NCI-H1930 (cell line): Measurements from ENCODE around the gene KCNIP3.

Experiments
- DNase-seq, 2 experiments: peaks; one replicate each; lab custom pipeline; 2025; lab: John Stamatoyannopoulos, UW

The KCNIP3 gene

DNA sequence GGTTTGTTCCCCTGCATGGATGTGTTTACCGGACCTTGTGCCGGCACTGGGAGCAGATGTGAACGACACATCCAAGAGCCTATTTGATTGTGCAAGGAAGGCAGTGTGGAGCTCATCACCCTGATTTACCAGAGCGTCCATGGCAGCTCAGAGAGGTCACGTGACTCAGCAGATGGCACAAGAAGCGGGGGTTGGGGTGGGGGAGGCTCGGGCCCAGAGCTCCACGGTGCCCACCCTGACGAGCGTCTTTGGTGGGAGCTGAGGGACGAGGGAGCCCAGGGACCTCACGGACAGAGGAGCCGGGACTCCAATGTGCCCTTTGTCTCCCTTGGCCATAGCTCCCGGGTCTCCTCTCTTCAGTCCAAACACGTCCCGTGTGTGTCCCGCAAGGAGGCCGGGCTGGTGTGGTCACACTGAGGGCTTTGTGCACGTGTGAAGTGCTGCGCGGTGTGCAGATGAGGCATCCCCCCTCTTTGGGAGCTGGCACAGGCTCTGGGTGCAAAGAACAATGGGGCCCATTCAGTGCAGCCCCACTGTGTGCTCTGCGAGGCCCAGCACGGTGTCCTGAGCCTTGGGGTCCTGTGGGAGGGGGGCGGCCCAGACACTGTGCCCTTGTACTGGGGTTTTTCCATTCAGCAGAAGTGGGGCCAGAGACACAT lies 15.5 kb downstream of the KCNIP3 start:
- DNase-seq = no peak

- DNase-seq = no peak
Measured at GRCh38 chr2:95313296-95314131, 16.4 kb downstream of the KCNIP3 start.

DNA sequence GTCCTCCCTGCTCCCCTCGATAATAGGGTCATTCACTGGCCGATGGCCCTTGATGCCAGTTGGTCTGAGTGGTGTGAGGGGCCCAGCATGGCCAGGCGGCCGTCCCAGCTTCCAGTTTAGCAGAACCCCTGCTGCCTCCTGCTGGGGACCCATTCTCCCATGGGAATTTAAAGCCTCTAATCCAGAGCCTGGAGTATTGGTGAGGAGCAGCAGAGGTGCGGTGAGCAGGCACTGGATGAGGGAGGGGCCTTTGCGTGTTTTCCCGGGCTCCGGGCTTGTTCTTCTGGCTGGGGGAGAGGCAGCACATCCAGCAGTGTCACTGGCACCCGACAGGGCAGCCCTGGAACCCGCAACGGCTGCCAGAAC lies 17.4 kb downstream of the KCNIP3 start:
- DNase-seq = no peak

- no peak for DNase-seq
Measured at GRCh38 chr2:95314964-95315611, 17.9 kb downstream of the KCNIP3 start.

DNA sequence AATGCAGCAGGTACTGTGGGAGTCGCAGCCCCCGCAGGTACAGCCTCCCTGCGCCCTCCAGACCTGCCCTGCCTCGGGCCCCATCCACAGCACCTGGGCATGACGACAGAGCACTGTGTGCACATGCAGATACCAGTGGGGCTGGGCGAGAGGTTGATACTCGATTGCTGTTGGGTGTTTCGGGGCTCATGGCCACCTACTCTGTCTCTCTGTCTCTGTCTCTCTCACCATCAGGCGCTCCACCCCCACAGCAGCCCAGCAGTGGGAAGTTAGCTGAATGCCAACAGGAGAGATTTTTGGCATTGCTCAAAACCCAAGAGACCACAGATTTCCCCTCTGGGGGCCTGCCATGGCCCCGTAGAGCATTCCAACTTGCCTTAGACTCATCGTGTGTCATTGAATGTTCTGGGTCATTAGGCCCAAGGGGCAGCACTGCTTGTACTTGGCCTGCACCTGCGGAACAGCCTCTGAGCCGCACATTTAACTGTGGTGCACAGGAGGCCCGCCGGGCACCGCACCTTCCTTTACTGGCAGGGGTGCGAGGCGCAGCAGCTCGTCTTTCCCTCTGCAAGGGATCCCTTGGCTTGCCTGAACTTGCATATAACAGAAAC lies 18.8 kb downstream of the KCNIP3 start:
- no peak for DNase-seq

- DNase-seq = no peak
Measured at GRCh38 chr2:95316466-95317122, 19.4 kb downstream of the KCNIP3 start.

GRCh38 chr2:95317123-95317500 lies 20.0 kb downstream of the KCNIP3 start:
- no peak for DNase-seq

GRCh38 chr2:95317665-95318425 lies 20.7 kb downstream of the KCNIP3 start:
- no peak for DNase-seq

- DNase-seq = no peak
Measured at GRCh38 chr2:95318431-95319220, 21.5 kb downstream of the KCNIP3 start.

- no peak for DNase-seq
Measured at GRCh38 chr2:95319481-95320343, 22.6 kb downstream of the KCNIP3 start.

GRCh38 chr2:95320344-95320712 lies 23.2 kb downstream of the KCNIP3 start:
- no peak for DNase-seq

DNA sequence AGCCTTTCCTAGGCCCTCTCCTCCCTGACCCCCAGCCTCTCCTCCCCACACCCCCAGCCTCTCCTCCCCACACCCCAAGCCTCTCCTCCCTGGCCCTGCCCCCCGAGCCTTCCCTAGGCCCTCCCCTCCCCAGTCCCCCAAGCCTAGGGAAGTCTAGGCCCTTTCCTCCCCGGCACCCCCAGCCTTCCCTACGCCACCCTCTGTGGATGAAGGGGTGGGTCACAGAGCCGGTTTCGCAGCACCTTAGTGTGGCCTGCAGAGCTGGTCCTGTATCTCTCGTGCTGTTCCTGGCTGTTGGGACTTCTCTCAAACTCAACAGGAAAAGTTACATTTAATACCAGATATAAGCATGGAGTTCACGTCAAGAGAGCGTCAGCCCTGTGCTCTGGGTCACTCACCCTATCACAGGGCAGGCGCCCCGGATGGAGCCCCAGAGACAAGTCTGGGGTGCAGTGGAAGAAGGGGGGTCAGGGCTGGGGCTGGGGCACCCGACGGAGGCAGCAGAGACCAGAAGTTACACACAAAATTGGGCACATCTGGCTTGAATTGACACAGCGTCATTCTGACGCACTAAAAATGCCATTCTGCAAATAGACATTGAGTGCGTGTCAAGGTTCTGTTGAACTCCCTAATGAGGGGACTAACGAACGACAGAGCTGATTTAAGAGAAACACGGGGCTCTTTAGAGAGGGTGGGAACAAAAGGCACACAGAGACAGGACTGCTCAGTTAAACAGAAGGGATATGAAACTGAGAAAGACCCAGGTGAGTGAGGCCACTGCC lies 24.0 kb downstream of the KCNIP3 start:
- DNase-seq = no peak

GRCh38 chr2:95323347-95324155 lies 26.4 kb downstream of the KCNIP3 start:
- peak in 1 of 2 experiments; percentile 22 for DNase-seq

DNA sequence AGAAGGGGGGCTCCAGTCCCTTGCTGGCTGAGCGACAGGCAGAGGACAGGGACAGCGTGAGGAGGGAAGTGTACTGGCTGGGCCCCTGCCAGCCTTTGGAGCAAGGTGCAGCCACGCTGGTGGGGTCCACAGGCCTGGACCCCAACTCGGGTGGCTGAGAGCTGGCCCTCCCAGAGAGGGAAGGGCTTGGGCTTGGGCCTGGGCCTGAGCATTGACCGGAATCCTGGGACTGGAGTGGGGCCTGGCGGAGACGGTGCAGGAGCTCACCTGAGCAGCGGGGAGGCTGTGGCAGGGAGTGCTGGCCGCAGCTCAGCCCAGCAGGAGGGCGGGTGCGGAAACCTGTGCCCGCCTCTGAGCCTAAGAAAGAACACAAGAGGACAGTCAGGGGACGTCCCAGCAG lies 27.9 kb downstream of the KCNIP3 start:
- no peak for DNase-seq

GRCh38 chr2:95325590-95326432 lies 28.7 kb downstream of the KCNIP3 start:
- no peak for DNase-seq

GRCh38 chr2:95326433-95327140 lies 29.4 kb downstream of the KCNIP3 start:
- no peak for DNase-seq
